NCI-H2107 treated with DMSO at 0.1 percent for 48 hours (cell line): ENCODE data around the gene PHETA1.
"Not testable (repeated sequence)": the region's sequence is repeated elsewhere in the genome, so short reads cannot be mapped to it uniquely, and the experiment has no call there.

Source experiments
- DNase-seq: peaks from one replicate; lab custom pipeline; 2025; ENCODE audit not compliant: unreplicated experiment; lab: John Stamatoyannopoulos, UW

The PHETA1 gene

DNA sequence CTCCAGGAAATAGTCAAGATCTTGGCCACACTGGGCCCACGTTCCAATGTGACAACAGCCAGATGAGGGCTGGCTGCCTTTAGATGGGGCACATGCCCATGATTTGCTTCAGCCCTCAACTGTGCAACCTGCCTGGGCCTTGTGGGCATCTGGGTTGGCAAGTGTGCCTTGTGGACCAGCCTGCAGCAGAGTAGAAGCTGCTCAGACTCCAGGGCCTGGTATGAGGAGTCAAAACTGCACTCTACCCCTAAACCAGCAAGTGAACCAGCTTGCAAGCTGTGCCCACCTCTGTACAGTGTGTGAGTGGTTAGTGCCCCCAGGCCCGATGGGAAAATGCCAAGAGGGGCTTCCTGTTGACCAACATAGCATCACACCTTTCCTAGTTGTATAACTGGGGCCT, 17.9 kb downstream of the PHETA1 start:
- no peak for DNase-seq

DNA sequence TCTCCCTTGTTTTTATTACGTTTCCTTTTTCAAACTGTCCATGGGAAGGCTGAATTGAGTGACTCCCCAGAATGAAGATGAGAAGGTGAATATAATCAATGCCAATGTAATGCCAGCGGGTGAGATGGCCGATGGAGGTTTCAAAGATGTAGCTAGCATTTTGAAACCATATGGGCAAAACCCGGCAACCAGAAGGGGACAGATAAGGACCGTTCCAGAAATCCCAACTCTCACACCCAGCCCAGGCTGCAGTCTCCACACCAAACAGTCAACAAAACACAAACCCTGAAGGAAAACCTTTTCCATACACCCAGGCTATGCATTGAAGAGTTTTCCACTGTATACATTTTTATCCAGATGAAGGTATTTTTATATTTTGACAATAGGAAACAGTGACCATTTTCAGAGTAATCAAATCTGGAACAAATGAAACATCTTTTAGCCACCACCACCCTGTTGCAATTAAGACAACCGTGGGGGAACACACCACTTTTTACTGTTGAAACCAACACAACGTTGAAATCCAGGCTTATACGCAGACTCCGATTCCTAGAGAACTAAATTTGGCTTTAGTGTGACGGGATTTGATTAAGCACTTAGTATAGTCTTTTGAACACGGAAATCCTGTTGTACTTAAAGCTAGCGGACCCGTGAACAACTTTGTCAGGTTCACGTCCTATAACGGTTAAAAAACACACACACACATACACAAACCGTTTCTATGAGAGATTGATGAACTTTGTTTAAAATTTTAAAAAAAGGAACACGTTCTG, 19.0 kb downstream of the PHETA1 start:
- DNase-seq: no peak

DNA sequence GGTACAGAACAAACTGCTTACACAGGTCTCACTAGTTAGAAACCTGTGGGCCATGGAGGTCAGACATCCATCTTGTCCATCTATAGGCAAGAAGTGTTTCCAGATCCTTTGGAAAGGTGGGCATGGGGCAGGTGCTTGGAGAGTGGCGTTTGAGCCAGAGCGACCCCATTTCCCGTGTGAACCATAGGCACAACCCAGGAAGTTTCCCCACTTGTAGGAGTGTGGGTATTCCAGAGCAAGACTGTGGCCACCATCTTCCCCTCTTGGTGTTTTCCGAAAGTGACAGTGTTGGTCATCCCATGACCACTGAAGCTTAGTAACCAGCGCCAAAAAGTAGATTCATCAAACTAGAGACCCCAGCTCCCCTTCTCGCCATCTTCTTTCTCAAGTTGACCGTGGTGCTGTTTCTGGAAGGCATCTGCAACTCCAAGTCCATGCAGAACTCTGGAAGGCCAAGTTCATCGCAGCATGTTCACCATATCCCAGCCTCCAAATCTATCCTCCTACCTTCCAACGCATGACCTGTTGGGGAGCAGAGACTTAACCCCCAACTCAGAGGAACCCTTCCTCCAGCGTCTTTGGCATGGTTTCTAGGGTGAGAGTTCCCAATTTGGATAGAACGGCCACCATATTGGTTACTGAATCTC, 19.7 kb downstream of the PHETA1 start:
- DNase-seq: no peak

DNA sequence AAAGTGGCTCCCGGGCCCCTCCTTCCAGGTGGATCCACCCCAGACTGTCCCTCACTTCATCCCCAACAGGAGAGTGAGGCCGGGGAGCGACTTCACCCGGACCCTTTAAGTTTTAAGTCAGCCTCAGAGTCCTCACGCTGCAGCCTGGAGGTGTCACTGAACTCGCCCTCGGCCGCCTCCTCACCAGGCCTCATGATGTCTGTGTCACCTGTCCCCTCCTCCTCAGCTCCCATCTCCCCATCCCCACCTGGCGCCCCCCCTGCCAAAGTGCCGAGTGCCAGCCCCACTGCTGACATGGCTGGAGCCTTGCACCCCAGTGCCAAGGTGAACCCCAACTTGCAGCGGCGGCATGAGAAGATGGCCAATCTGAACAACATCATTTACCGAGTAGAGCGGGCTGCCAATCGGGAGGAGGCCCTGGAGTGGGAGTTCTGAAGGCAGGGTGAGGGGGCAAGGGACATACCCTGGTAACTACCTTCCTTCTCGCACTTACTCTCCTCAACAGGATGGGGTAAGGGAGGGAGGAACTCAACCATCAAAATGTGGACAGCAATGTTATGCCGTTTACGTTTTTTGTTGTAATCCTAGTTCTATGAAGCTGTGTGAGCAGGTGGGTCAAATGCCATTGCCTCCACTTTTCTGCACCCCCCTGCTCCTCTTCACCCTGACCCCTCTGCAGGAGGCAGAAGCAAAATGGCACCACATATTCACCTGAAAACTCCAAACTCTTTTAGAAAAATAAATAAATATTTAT, 20.8 kb downstream of the PHETA1 start:
- no peak for DNase-seq

DNA sequence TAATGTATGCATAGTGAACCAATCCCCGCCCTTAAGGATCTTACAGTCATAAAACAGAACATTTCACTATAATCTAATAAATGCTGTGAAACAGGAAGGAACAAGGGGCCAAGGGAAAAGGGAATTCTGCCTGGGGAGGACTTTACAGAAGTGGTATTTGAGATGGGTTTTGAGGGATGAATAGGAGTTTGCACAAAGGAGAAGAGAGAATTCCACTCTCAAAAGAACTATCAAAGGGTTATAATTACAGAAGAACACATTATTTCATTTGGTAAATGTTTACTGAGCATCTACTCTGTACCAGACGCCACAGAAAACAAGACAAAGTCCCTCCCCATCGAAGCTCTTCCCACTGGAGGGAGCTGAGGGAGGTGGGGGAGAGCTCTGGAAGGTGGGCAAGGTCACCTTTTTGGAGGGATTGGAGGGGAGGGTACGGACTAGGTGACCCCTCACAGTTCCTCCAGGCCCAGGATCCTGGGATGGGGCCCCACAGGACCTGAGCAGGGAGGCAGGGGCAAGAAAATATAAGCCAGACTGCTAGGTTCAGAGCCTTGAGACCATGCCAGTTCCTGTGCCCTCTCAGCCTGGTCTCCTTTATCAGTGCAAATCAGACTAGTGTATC, 24.5 kb downstream of the PHETA1 start:
- no peak for DNase-seq

- no peak for DNase-seq
Measured at GRCh38 chr12:111343181-111343580, 25.7 kb downstream of the PHETA1 start.

GRCh38 chr12:111342376-111342775, 26.5 kb downstream of the PHETA1 start:
- DNase-seq: no peak

DNA sequence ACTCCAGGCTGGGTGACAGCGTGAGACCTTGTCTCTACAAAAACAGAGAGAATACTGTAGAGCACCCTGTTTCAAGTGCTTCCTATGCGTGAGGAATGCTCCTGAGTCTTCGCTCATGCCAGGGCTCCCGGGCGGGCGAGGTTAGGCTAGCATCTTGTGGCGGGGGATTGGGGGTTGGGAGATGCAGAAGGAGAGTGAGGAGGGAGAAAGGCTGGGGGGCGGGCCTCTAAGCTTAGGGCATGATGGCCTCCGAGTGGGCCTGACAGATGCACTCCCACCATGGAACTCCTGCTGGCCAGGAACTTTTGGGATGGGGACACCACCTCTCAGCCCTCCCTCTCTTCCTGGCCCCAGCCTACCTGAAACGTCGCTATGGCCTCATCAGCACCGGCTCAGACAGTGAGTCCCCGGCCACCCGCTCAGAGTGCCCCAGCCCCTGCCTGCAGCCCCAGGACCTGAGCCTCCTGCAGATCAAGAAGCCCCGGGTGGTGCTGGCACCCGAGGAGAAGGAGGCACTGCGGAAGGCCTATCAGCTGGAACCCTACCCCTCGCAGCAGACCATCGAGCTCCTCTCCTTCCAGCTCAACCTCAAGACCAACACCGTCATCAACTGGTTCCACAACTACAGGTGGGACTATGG, 27.3 kb downstream of the PHETA1 start:
- DNase-seq: no peak

GRCh38 chr12:111340680-111341079, 28.2 kb downstream of the PHETA1 start:
- DNase-seq: not testable (repeated sequence)

- no peak for DNase-seq
Measured at GRCh38 chr12:111340231-111340630, 28.7 kb downstream of the PHETA1 start.

DNA sequence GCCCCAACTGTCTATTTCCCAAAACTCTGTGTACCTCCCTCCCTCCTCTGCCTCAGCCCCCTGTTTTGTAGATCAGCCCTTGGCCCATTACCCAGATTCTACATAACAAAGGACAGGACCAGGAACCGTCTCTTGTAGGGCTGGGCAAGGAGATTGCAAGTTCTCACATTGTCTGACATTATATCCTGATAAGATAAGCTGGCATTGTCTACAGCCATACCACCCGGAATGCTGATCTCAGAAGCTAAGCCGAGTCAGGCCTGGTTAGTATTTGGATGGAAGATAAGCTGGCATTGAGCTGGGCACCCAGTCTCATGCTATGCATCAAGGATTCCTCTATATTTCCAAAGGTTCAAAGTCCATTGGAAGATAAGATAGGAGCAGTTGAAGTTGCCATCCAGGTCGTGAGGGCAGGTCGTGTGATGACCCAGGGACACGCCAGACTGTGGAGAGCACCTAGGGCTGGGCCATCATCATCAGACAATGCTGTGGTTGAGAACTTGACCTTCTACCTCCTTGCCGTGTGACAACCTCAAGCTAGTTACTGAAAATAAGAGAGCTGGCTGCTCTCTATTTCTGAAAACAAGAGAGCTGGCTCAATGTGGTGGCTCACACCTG, 29.5 kb downstream of the PHETA1 start:
- no peak for DNase-seq

DNA sequence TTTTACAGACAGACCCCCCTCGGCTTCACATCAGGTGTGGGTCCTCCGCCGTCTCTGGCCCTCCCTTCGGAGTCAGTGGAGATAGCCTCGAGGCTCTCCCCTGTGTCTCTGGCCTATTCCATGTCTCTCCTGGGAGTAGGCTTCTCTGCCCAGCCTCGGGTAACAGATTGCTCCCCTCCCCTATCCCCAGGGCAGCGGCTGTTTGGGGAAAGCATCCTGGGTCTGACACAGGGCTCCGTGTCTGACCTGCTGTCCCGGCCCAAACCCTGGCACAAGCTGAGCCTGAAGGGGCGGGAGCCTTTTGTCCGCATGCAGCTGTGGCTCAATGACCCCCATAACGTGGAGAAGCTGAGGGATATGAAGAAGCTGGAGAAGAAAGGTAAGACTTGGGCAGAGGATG, 30.8 kb downstream of the PHETA1 start:
- no peak for DNase-seq

DNA sequence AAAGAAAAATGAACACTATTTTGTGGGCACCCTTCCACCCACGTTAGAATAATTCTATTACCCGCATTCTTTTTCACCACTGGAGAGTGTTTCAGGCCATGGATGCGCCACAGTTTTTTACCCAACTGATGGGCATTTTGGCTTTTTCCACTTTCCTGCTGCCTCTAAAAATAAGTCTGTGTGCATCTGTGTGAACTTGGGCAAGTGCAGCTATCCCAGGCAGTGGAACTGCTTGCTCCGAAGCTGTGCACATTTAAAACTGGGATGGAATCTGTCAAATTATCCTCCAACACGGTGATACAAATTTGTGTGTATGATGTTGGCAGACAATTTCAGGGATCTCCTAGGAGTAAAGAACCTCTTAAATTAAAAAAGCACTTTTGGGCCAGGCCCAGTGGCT, 31.5 kb downstream of the PHETA1 start:
- no peak for DNase-seq

GRCh38 chr12:111336411-111336810, 32.5 kb downstream of the PHETA1 start:
- DNase-seq: not testable (repeated sequence)

DNA sequence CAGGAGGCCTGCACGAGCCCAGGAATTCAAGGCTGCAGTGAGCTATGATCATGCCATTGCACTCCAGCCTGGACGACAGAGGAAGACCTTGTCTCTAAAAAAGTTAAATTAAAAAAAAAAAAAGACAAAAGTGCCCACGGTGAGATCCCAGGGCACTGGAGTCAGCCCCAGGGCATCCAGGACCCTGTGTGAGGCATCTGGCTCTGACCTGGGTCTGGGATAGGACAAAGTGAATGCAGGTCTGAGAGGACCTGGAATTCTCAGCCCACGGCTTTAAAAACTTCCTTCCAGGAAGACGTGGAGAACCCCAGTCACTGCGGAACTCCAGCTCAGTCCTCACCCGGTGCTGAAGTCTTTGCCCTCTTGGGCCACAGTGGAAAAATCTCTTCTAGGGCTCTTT, 33.1 kb downstream of the PHETA1 start:
- no peak for DNase-seq

DNA sequence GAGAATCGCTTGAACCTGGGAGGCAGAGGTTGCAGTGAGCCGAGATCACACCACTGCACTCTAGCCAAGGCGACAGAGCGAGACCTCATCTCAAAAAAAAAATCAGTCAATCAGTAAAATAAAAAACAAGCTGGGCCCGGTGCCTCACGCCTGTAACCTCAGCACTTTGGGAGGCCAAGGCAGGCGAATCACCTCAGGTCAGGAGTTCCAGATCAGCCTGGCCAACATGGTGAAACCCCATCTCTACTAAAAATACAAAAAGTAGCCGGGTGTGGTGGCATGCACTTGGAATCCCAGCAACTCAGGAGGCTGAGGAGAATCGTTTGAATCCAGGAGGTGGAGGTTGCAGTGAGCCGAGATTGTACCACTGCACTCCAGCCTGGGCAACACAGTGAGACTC, 33.6 kb downstream of the PHETA1 start:
- not testable (repeated sequence) for DNase-seq

- no peak for DNase-seq
Measured at GRCh38 chr12:111334393-111334915, 34.4 kb downstream of the PHETA1 start.

- DNase-seq: no peak
Measured at GRCh38 chr12:111330800-111331752, 37.8 kb downstream of the PHETA1 start.

DNA sequence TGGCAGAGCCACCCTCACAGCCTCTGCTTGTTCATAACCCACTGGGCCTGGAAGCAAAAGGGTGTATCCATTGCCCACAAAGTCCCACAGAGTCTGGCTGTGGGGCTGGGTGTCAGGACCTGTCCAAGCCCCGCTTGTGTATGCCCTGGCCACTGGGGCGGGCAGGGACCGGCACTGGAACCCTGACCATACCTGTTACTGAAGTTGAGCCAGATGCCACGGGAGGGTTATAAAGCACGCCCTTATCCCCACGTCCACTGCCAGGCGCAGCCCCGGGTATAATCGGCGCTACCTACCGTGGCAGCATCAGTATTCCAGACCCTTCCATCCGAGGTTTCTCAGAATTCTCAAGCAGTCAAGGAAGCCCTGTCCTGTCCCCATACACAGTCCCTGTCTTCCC, 40.8 kb downstream of the PHETA1 start:
- DNase-seq: no peak
